OCI-LY7 (cell line): Measurements from ENCODE around the gene SORCS1. TPM values are rescaled to one million over a fixed set of nuclear protein-coding genes. Genes with fewer than 3 reads are reported as not detected.

Experiments used
- BruUV-seq: library from RNA; stranded (reverse); fragments of 400-500 nt; replicated peaks from 2 replicates; lab custom pipeline; 2021; lab: Mats Ljungman, UMichigan
- CTCF ChIA-PET: fragments of 300-600 bp; sonication (Branson Sonifier 250); formaldehyde crosslinking; loops from one replicate; lab custom pipeline; 2022; ENCODE audit warnings: antibody characterized with exemption; ENCODE audit not compliant: unreplicated experiment; lab: Charles Lee
- POLR2A ChIA-PET: fragments of 300-600 bp; sonication (Branson Sonifier 250); formaldehyde crosslinking; loops from one replicate; lab custom pipeline; 2022; ENCODE audit warnings: antibody characterized with exemption; lab: Charles Lee
- DNase-seq: peaks from one replicate; pipeline ENCODE4 v3.0.0-alpha.2; 2015; ENCODE audit warnings: low spot score
- H2AFZ ChIP-seq: fragments of 200-600 bp; sonication (generic), shearing (Covaris generic); 2 replicates; pipeline ENCODE4 v1.6.1; 2014; ENCODE audit warnings: mild to moderate bottlenecking, antibody characterized with exemption, low read length, moderate library complexity
- H3K27ac ChIP-seq: fragments of 200-600 bp; sonication (generic); 2 replicates; pipeline ENCODE4 v1.5.1; 2014; ENCODE audit warnings: mixed run types, low read depth, mild to moderate bottlenecking, moderate library complexity, low read length, inconsistent platforms; ENCODE audit not compliant: poor library complexity, severe bottlenecking
- H3K36me3 ChIP-seq: fragments of 200-600 bp; sonication (generic); 2 replicates; pipeline ENCODE4 v1.6.1; 2014; ENCODE audit warnings: mild to moderate bottlenecking, antibody characterized with exemption, low read length, moderate library complexity, mixed read lengths; ENCODE audit not compliant: insufficient read depth
- H3K4me1 ChIP-seq: fragments of 200-600 bp; sonication (generic); 2 replicates; pipeline ENCODE4 v1.5.1; 2014; ENCODE audit warnings: mild to moderate bottlenecking, low read length; ENCODE audit not compliant: insufficient read depth, poor library complexity, severe bottlenecking
- H3K4me2 ChIP-seq: fragments of 200-600 bp; sonication (generic); 2 replicates; pipeline ENCODE4 v1.6.1; 2014; ENCODE audit warnings: mild to moderate bottlenecking, low read length
- H3K4me3 ChIP-seq: fragments of 200-600 bp; sonication (generic); 2 replicates; pipeline ENCODE4 v1.5.1; 2014; ENCODE audit warnings: mild to moderate bottlenecking, low read depth, low read length; ENCODE audit not compliant: poor library complexity, severe bottlenecking
- H3K79me2 ChIP-seq: fragments of 200-600 bp; sonication (generic); 2 replicates; pipeline ENCODE4 v1.6.1; 2016; ENCODE audit warnings: low read depth, mild to moderate bottlenecking, low read length, moderate library complexity, mixed read lengths; ENCODE audit not compliant: insufficient read depth
- H3K9me2 ChIP-seq: fragments of 200-600 bp; sonication (generic); 2 replicates; pipeline ENCODE4 v1.6.1; 2016; ENCODE audit warnings: mild to moderate bottlenecking, low read length, mixed read lengths; ENCODE audit not compliant: insufficient read depth
- H3K9me3 ChIP-seq: fragments of 200-600 bp; sonication (generic); 2 replicates; pipeline ENCODE4 v1.6.1; 2014; ENCODE audit warnings: mild to moderate bottlenecking, mixed run types, low read length, mixed read lengths
- H4K20me1 ChIP-seq: fragments of 200-600 bp; sonication (generic); 2 replicates; pipeline ENCODE4 v1.6.1; 2014; ENCODE audit warnings: mild to moderate bottlenecking, antibody characterized with exemption, low read length, moderate library complexity, mixed read lengths; ENCODE audit not compliant: insufficient read depth
- CTCF ChIP-seq: fragments of 200-600 bp; sonication (generic); conservative IDR thresholded peaks from 2 replicates; pipeline ENCODE4 v1.5.1; 2014; ENCODE audit warnings: mild to moderate bottlenecking, antibody characterized with exemption, low read length, moderate library complexity, mixed read lengths
- EZH2phosphoT487 ChIP-seq: fragments of 200-600 bp; sonication (generic); IDR thresholded peaks from 2 replicates; pipeline ENCODE4 v1.6.1; 2018; ENCODE audit warnings: low read depth, borderline replicate concordance, mild to moderate bottlenecking, mixed run types, antibody characterized with exemption, low read length, moderate library complexity, mixed read lengths
- intact Hi-C: fragments of 100-400 bp; cut with micrococcal nuclease; formaldehyde crosslinking; loops from one replicate; pipeline ENCODE4 v1.10.0; 2022; ENCODE audit not compliant: unreplicated experiment
- total RNA-seq, 2 experiments: library from RNA; depleted of rRNA in 1 of 2; stranded (reverse); fragments of >200 nt in 1 of 2; shearing (Covaris generic) in 1 of 2; gene quantifications; 2 replicates each; pipeline ENCODE4 v1.2.3, GENCODE V29; 2014 to 2022

Gene SORCS1
- total RNA-seq, 2 experiments from 2014 or later, result not detected

GRCh38 chr10:107094824-107095522, 69.5 kb downstream of the SORCS1 start:
- no peak for DNase-seq
- Histone ChIP-seq H3K27ac (no peak overlapping the region), H4K20me1 (no peaks in the 10 kb centered on the region), H3K4me1 (no peaks in the 10 kb centered on the region), H3K79me2 (no peaks in the 10 kb centered on the region), H3K9me3 (no peaks in the 10 kb centered on the region), H3K4me2 (no peak overlapping the region), H3K36me3 (no peaks in the 10 kb centered on the region), H3K9me2 (no peaks in the 10 kb centered on the region), H2AFZ (no peak overlapping the region), H3K4me3 (no peak overlapping the region)
- TF ChIP-seq EZH2phosphoT487 (no peak), CTCF (no peak)
- intact Hi-C loops, result no loop called here
- ChIA-PET POLR2A (no interaction called here), CTCF (no interaction called here)
- no TSS peak for BruUV-seq

- DNase-seq, result no peak
- Histone ChIP-seq H3K4me2 (no peak overlapping the region), H3K9me2 (no peaks in the 10 kb centered on the region), H4K20me1 (no peaks in the 10 kb centered on the region), H3K79me2 (no peaks in the 10 kb centered on the region), H3K4me1 (no peaks in the 10 kb centered on the region), H3K27ac (no peak overlapping the region), H3K36me3 (no peaks in the 10 kb centered on the region), H3K4me3 (no peak overlapping the region), H2AFZ (no peak overlapping the region), H3K9me3 (no peaks in the 10 kb centered on the region)
- ChIA-PET CTCF (no interaction called here), POLR2A (interaction anchor here (0.6 kb wide), 1 partner anchor 23 kb away, joined by 3 read pairs; no protein-coding TSS in a partner anchor)
- TF ChIP-seq EZH2phosphoT487, result no peak
- TF ChIP-seq CTCF, result no peak
- BruUV-seq, result no TSS peak
- intact Hi-C loops, result no loop called here
Measured at GRCh38 chr10:107092321-107092720, 72.2 kb downstream of the SORCS1 start.

- Histone ChIP-seq H4K20me1 (no peaks in the 10 kb centered on the region), H3K4me2 (no peak overlapping the region), H3K36me3 (no peaks in the 10 kb centered on the region), H3K79me2 (no peaks in the 10 kb centered on the region), H3K9me3 (no peaks in the 10 kb centered on the region), H3K4me3 (no peak overlapping the region), H2AFZ (no peak overlapping the region), H3K4me1 (no peaks in the 10 kb centered on the region), H3K27ac (no peak overlapping the region), H3K9me2 (no peaks in the 10 kb centered on the region)
- no TSS peak for BruUV-seq
- TF ChIP-seq CTCF (no peak), EZH2phosphoT487 (no peak)
- no peak for DNase-seq
- CTCF ChIA-PET, result no interaction called here
- POLR2A ChIA-PET, result no interaction called here
- intact Hi-C loops, result no loop called here
Measured at GRCh38 chr10:107091126-107091525, 73.4 kb downstream of the SORCS1 start.
